Hippocampal formation (tissue), 2 donors: ENCODE measurements around the gene EMP1.
"Not testable (repeated sequence)": the region's sequence is repeated elsewhere in the genome, so short reads cannot be mapped to it uniquely, and the experiment has no call there.

Experiments used
- DNase-seq, 2 donors: peaks; one replicate each; lab custom pipeline; 2025; lab: John Stamatoyannopoulos, UW

The EMP1 gene

GRCh38 chr12:13257356-13257875 lies 60.9 kb downstream of the EMP1 start:
- no peak for DNase-seq

- no peak for DNase-seq
These were observed 61.7 kb downstream of the EMP1 start for GRCh38 chr12:13258197-13258596.

DNA sequence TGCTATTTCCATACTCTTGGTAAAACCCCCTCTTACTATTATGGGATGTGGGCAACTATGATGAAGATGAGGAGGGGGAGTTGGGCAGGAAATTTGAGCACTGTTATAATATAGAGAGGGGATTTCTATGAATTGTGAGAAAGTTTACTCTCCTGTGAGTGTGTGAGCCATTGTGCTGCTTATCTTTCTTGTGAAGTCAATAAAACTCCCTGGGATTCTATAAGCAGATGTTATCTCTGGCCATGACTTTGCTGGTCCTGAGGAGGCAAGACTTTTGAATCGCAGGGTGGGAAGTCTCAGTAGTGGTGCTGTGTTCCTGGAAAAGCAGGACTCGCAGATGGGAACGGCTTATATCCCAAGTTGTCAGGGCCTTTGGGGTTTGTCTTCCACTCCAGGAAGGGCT lies 62.2 kb downstream of the EMP1 start:
- no peak for DNase-seq

DNA sequence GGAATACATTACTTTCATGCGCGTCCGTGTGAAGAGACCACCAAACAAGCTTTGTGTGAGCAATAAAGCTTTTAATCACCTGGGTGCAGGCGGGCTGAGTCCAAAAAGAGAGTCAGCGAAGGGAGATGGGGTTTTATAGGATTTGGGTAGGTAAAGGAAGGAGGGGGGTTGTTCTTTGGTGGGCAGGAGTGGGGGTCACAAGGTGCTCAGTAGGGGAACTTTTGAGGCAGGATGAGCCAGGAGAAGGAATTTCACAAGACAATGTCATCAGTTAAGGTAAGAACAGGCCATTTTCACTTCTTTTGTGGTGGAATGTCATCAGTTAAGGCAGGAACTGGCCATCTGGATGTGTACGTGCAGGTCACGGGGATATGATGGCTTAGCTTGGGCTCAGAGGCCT lies 63.1 kb downstream of the EMP1 start:
- DNase-seq, result not testable (repeated sequence)

DNA sequence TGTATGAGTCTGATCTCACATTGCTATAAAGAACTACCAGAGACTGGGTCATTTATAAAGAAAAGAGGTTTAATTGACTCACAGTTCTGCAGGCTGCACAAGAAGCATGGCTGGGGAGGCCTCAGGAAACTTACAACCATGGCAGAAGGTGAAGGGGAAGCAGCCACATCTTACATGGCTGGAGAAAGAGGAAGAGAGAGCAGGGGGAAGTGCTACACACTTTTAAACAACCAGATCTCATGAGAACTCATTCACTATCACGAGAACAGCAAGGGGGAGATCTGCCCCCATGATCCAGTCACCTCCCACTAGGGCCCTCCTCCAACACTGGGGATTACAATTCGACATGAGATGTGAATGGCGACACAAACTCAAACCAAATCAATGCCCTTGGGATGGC lies 71.3 kb downstream of the EMP1 start:
- not testable (repeated sequence) for DNase-seq

DNA sequence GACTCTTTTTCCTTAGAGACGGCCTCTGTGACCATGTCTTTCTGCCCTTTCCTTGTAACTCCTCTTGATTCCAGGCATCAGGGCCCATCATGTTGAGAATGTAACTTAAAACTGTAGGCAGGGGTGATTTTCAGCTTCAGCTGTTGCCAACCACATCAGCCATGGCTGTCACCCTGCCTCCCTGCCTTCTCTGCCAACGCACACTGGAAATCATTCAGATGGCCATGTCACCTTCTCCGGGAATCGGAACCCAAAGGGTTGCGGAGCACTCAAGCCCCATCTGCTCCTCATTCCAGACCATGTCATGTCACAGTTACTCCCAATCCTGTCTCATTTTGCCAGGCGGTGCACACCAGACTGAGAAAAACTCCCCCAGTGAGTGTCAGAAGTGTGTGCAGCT lies 72.1 kb downstream of the EMP1 start:
- DNase-seq, result no peak
